BLaER1 treated with 17β-estradiol and CSF1 and Interleukin-3, amounts not matched to agents 10 nM and 100 nM (cell line): Measurements from ENCODE around the gene INTS1.

ENCODE experiments used
- H3K27ac ChIP-seq, 11 experiments: shearing (Covaris generic); formaldehyde crosslinking; 2 replicates each; pipeline ENCODE4 v1.8.1; 2022
- H3K27me3 ChIP-seq, 11 experiments: shearing (Covaris generic); formaldehyde crosslinking; 2 replicates each; pipeline ENCODE4 v1.8.1; 2022
- H3K36me3 ChIP-seq, 11 experiments: shearing (Covaris generic); formaldehyde crosslinking; 2 replicates each; pipeline ENCODE4 v1.8.1; 2022
- H3K4me1 ChIP-seq, 10 experiments: shearing (Covaris generic); formaldehyde crosslinking; 2 replicates each; pipeline ENCODE4 v1.8.1; 2022
- H3K4me2 ChIP-seq, 11 experiments: shearing (Covaris generic); formaldehyde crosslinking; 2 replicates each; pipeline ENCODE4 v1.8.1; 2022
- H3K4me3 ChIP-seq, 10 experiments: shearing (Covaris generic); formaldehyde crosslinking; 2 replicates each; pipeline ENCODE4 v1.8.1; 2022
- H3K9ac ChIP-seq, 11 experiments: shearing (Covaris generic); formaldehyde crosslinking; 2 replicates each; pipeline ENCODE4 v1.8.1; 2022
- H3K9me3 ChIP-seq, 11 experiments: shearing (Covaris generic); formaldehyde crosslinking; replicated peaks in 1 of 11; 2 replicates each; pipeline ENCODE4 v1.8.1; 2022
- H4K20me1 ChIP-seq, 11 experiments: shearing (Covaris generic); formaldehyde crosslinking; 2 replicates each; pipeline ENCODE4 v1.8.1; 2022
- Cebpa-rat ChIP-seq, 11 experiments: shearing (Covaris generic); IDR thresholded peaks; 2 replicates each; pipeline ENCODE4 v1.8.1; 2022

The INTS1 gene

DNA sequence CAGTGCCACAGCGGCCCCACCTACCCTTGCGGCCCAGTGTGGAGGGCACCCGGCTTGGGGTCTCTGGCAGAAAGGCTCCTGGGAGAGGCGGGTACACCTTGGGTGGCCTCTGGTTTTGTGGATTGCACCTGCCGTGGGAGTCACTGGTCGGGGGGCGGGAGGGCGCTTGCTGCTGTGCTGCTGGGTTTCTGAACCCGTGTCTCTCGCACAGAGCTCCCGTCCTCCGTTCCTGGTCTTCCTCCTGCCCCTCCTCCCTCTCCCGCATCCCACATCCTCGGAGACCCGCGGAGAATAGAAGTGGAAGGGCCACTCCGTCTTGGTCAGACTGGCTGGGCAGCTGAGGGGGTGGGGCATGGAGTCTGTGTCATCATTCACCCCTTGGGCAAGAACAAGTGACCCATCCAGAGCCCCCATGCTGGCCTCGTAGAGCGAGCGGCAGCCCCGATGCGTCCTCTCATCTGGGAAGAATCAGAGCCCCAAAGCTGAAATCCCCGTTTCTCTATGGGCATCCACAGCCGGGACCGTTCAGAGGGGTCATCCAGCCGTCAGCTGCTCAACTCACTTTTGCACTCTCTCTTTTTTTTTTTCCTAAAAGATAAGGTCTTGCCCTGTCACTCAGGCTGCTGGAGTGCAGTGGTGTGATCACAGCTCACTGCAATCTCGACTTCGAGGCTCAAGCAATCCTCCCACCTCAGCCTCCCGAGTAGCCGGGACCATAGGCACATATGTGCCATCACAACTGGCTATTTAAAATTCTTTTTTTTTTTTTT, 30.3 kb upstream of the INTS1 start:
- peaks cover 35 to 56% (median 51%) of the 10 kb centered on the region in 11 experiments for H3K36me3 ChIP-seq
- peaks cover 80 to 87% (median 84%) of the 10 kb centered on the region in 11 experiments for H4K20me1 ChIP-seq
- H3K9me3 ChIP-seq, result no peaks in the 10 kb centered on the region
- peak overlapping the region in 7 of 11 experiments; percentile 26 to 84 (median 79); a peak in 13 of 22 replicates for H3K27ac ChIP-seq
- H3K27me3 ChIP-seq, result no peaks in the 10 kb centered on the region
- peak overlapping the region; percentile 93 to 100 (median 99) for H3K4me2 ChIP-seq
- H3K9ac ChIP-seq, result peak overlapping the region; percentile 21 to 91 (median 86); a peak in 15 of 22 replicates
- H3K4me1 ChIP-seq, result peaks cover 52 to 89% (median 77%) of the 10 kb centered on the region in 10 experiments
- TF ChIP-seq Cebpa-rat (IDR thresholded peaks at IDR 0.05), result no peak
- 0 out of 20 replicates have a peak overlapping the region, but pooled peaks of 1 of the 10 experiments have one; percentile 3 for H3K4me3 ChIP-seq

- peaks cover 54 to 88% (median 78%) of the 10 kb centered on the region in 10 experiments for H3K4me1 ChIP-seq
- H3K36me3 ChIP-seq, result peaks cover 28 to 48% (median 43%) of the 10 kb centered on the region in 11 experiments; a peak in 21 of 22 replicates
- peak overlapping the region; percentile 40 to 91 (median 86); a peak in 20 of 22 replicates for H3K9ac ChIP-seq
- peak overlapping the region; percentile 76 to 87 (median 82); a peak in 19 of 20 replicates for H3K4me3 ChIP-seq
- H3K9me3 ChIP-seq, result no peaks in the 10 kb centered on the region
- peak overlapping the region; percentile 93 to 100 (median 99) for H3K4me2 ChIP-seq
- H3K27ac ChIP-seq, result peak overlapping the region in 10 of 11 experiments; percentile 78 to 89 (median 82); a peak in 20 of 22 replicates
- H3K27me3 ChIP-seq, result no peaks in the 10 kb centered on the region
- peaks cover 72 to 79% (median 76%) of the 10 kb centered on the region in 11 experiments for H4K20me1 ChIP-seq
- TF ChIP-seq Cebpa-rat (IDR thresholded peaks at IDR 0.05), result no peak
Observed at GRCh38 chr7:1533547-1534329, 29.5 kb upstream of the INTS1 start.

DNA sequence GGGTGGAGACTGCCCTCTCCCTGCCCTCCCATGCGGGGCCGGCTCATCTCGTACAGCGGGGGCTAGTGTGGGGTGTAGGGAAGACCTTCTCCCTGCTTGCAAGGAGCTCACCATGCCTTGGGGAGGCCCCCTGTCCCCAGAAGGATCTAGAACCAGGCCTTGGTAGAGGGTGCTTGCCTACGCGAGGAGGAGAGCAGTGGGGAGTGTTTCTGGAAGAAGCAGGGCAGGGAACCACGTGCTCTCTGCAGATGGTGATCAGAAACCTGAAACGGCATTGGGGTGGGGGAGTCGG, 29.0 kb upstream of the INTS1 start:
- peaks cover 54 to 84% (median 74%) of the 10 kb centered on the region in 10 experiments for H3K4me1 ChIP-seq
- peaks cover 67 to 74% (median 71%) of the 10 kb centered on the region in 11 experiments for H4K20me1 ChIP-seq
- H3K27me3 ChIP-seq, result no peaks in the 10 kb centered on the region
- peak overlapping the region; percentile 93 to 100 (median 99) for H3K4me2 ChIP-seq
- H3K27ac ChIP-seq, result peak overlapping the region; percentile 71 to 89 (median 82); a peak in 21 of 22 replicates
- H3K4me3 ChIP-seq, result peak overlapping the region; percentile 76 to 87 (median 82)
- TF ChIP-seq Cebpa-rat (IDR thresholded peaks at IDR 0.05), result no peak
- H3K9me3 ChIP-seq, result no peaks in the 10 kb centered on the region
- H3K36me3 ChIP-seq, result peaks cover 25 to 44% (median 39%) of the 10 kb centered on the region in 11 experiments; a peak in 21 of 22 replicates
- H3K9ac ChIP-seq, result peak overlapping the region; percentile 40 to 91 (median 86); a peak in 20 of 22 replicates

- H3K4me2 ChIP-seq, result peak overlapping the region; percentile 93 to 100 (median 99)
- H3K4me1 ChIP-seq, result peaks cover 54 to 81% (median 74%) of the 10 kb centered on the region in 10 experiments
- peaks cover 22 to 38% (median 34%) of the 10 kb centered on the region in 11 experiments; a peak in 21 of 22 replicates for H3K36me3 ChIP-seq
- H3K4me3 ChIP-seq, result peak overlapping the region; percentile 76 to 87 (median 82)
- peak overlapping the region; percentile 71 to 89 (median 82) for H3K27ac ChIP-seq
- H4K20me1 ChIP-seq, result peaks cover 61 to 68% (median 65%) of the 10 kb centered on the region in 11 experiments
- H3K9me3 ChIP-seq, result no peaks in the 10 kb centered on the region
- no peaks in the 10 kb centered on the region for H3K27me3 ChIP-seq
- TF ChIP-seq Cebpa-rat (IDR thresholded peaks at IDR 0.05), result no peak
- peak overlapping the region; percentile 80 to 91 (median 87) for H3K9ac ChIP-seq
Observed at GRCh38 chr7:1532456-1533254, 28.5 kb upstream of the INTS1 start.

- no peaks in the 10 kb centered on the region for H3K27me3 ChIP-seq
- TF ChIP-seq Cebpa-rat (IDR thresholded peaks at IDR 0.05), result no peak
- peak overlapping the region; percentile 76 to 87 (median 82) for H3K4me3 ChIP-seq
- peak overlapping the region; percentile 93 to 100 (median 99) for H3K4me2 ChIP-seq
- H3K9me3 ChIP-seq, result no peaks in the 10 kb centered on the region
- peaks cover 55 to 62% (median 59%) of the 10 kb centered on the region in 11 experiments for H4K20me1 ChIP-seq
- peak overlapping the region; percentile 71 to 89 (median 82) for H3K27ac ChIP-seq
- peaks cover 54 to 81% (median 73%) of the 10 kb centered on the region in 10 experiments for H3K4me1 ChIP-seq
- H3K9ac ChIP-seq, result peak overlapping the region; percentile 80 to 91 (median 87)
- peaks cover 17 to 32% (median 28%) of the 10 kb centered on the region in 11 experiments; a peak in 21 of 22 replicates for H3K36me3 ChIP-seq
Observed at GRCh38 chr7:1531979-1532455, 27.8 kb upstream of the INTS1 start.

- Histone ChIP-seq H3K4me3 (peak overlapping the region; percentile 76 to 87 (median 82)), H3K9me3 (no peaks in the 10 kb centered on the region), H3K27ac (peak overlapping the region; percentile 71 to 89 (median 82)), H3K27me3 (no peaks in the 10 kb centered on the region), H3K9ac (peak overlapping the region; percentile 80 to 91 (median 87)), H4K20me1 (peaks cover 49 to 56% (median 53%) of the 10 kb centered on the region in 11 experiments), H3K4me2 (peak overlapping the region; percentile 93 to 100 (median 99)), H3K36me3 (peaks cover 12 to 26% (median 22%) of the 10 kb centered on the region in 11 experiments; a peak in 20 of 22 replicates), H3K4me1 (peaks cover 54 to 81% (median 73%) of the 10 kb centered on the region in 10 experiments)
- no peak for TF ChIP-seq Cebpa-rat (IDR thresholded peaks at IDR 0.05)
Observed at GRCh38 chr7:1531263-1531978, 27.2 kb upstream of the INTS1 start.

GRCh38 chr7:1530946-1531262, 26.7 kb upstream of the INTS1 start:
- Histone ChIP-seq H3K27ac (peak overlapping the region; percentile 71 to 89 (median 82)), H4K20me1 (peaks cover 44 to 51% (median 48%) of the 10 kb centered on the region in 11 experiments), H3K9ac (peak overlapping the region; percentile 80 to 91 (median 87)), H3K4me3 (peak overlapping the region; percentile 76 to 87 (median 82)), H3K4me2 (peak overlapping the region; percentile 93 to 100 (median 99); a peak in 21 of 22 replicates), H3K4me1 (peaks cover 51 to 80% (median 72%) of the 10 kb centered on the region in 10 experiments), H3K9me3 (no peaks in the 10 kb centered on the region), H3K27me3 (no peaks in the 10 kb centered on the region), H3K36me3 (peaks cover 9 to 21% (median 17%) of the 10 kb centered on the region in 11 experiments; a peak in 19 of 22 replicates)
- TF ChIP-seq Cebpa-rat (IDR thresholded peaks at IDR 0.05), result no peak
